ENCODE measurements around the gene NKX3-2. TPM values are rescaled to one million over a fixed set of nuclear protein-coding genes. Genes with fewer than 3 reads are reported as not detected.

The NKX3-2 gene
- total RNA-seq, 1 experiment from 2014 or later = 1.2 TPM

DNA sequence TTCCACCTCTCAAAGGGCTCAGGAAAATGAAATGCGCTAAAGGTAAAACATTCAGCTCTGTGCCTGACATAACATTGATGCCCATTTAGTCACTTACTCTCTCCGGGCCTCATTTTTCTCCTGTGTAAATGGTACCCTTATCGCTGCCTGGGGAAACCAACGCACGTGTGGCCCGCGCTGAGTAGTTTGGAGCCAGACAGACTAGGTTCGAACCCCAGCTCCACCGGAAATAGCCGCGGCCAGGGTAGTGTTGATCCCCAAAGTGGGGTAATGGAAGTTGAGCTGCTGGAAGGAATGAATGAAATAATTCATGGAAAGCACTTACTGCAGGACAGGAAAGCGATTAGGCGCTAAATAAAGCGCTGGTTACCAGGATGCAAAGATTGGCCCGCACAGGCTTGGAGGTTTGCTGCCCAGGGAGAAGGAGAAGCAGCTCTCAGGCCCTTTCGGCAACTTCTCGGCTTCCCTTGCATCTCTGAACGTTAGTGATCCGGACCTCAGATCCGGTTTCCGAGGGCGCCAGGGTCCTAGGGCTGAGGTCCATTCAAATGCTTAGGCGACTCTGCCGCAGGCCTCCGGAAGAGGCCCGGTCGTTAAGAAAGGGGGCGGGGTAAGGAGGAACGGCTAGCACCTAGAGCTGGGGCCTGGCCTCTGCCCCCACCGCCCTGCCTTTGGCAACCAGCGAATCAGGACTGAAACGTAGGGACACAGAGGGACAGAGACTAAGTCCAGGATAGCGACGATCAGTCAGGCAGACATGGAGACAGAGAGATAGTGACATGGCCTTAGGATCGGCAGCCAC is 13.3 kb downstream of the NKX3-2 start:
- no peak overlapping the region for H3K4me3 ChIP-seq (ENCODE audit: low read depth in 2 of 2, low read length in 2 of 2)
- in situ Hi-C loops (cut with HindIII; ENCODE audit: low pct_unique_long_range_greater_than_20kb, low sequenced_read_pairs) = no loop called here
- no peak for TF ChIP-seq POLR2AphosphoS5 (IDR thresholded peaks at IDR 0.05; ENCODE audit: low read depth, low read length)
- TF ChIP-seq, protein P1, sequence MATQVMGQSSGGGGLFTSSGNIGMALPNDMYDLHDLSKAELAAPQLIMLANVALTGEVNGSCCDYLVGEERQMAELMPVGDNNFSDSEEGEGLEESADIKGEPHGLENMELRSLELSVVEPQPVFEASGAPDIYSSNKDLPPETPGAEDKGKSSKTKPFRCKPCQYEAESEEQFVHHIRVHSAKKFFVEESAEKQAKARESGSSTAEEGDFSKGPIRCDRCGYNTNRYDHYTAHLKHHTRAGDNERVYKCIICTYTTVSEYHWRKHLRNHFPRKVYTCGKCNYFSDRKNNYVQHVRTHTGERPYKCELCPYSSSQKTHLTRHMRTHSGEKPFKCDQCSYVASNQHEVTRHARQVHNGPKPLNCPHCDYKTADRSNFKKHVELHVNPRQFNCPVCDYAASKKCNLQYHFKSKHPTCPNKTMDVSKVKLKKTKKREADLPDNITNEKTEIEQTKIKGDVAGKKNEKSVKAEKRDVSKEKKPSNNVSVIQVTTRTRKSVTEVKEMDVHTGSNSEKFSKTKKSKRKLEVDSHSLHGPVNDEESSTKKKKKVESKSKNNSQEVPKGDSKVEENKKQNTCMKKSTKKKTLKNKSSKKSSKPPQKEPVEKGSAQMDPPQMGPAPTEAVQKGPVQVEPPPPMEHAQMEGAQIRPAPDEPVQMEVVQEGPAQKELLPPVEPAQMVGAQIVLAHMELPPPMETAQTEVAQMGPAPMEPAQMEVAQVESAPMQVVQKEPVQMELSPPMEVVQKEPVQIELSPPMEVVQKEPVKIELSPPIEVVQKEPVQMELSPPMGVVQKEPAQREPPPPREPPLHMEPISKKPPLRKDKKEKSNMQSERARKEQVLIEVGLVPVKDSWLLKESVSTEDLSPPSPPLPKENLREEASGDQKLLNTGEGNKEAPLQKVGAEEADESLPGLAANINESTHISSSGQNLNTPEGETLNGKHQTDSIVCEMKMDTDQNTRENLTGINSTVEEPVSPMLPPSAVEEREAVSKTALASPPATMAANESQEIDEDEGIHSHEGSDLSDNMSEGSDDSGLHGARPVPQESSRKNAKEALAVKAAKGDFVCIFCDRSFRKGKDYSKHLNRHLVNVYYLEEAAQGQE (IDR thresholded peaks at IDR 0.05; ENCODE audit: insufficient read depth in 1 of 2, low read depth in 2 of 2, low read length in 1 of 2) = no peak
- TF ChIP-seq, protein P2, sequence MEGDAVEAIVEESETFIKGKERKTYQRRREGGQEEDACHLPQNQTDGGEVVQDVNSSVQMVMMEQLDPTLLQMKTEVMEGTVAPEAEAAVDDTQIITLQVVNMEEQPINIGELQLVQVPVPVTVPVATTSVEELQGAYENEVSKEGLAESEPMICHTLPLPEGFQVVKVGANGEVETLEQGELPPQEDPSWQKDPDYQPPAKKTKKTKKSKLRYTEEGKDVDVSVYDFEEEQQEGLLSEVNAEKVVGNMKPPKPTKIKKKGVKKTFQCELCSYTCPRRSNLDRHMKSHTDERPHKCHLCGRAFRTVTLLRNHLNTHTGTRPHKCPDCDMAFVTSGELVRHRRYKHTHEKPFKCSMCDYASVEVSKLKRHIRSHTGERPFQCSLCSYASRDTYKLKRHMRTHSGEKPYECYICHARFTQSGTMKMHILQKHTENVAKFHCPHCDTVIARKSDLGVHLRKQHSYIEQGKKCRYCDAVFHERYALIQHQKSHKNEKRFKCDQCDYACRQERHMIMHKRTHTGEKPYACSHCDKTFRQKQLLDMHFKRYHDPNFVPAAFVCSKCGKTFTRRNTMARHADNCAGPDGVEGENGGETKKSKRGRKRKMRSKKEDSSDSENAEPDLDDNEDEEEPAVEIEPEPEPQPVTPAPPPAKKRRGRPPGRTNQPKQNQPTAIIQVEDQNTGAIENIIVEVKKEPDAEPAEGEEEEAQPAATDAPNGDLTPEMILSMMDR (IDR thresholded peaks at IDR 0.05) = no peak
- TF ChIP-seq SIN3A (IDR thresholded peaks at IDR 0.05; ENCODE audit: borderline replicate concordance, insufficient read depth, low read depth, low read length) = no peak
- TF ChIP-seq TCF7L2 (IDR thresholded peaks at IDR 0.05; ENCODE audit: low read depth, low read length) = no peak
- DNase-seq (ENCODE audit: low read depth, low spot score) (no peak), ATAC-seq (no peak)
- no peaks in the 10 kb centered on the region for H3K36me3 ChIP-seq (ENCODE audit: control insufficient read depth, insufficient read depth, low read length)
- H3K27me3 ChIP-seq (ENCODE audit: control insufficient read depth, insufficient read depth, low read length) = no peaks in the 10 kb centered on the region
- intact Hi-C loops (cut with micrococcal nuclease; ENCODE audit: unreplicated experiment) = no loop called here
- no peak overlapping the region for H3K27ac ChIP-seq (ENCODE audit: low read length)
- H3K9me3 ChIP-seq (ENCODE audit: control insufficient read depth, insufficient read depth, low read depth, low read length) = no peaks in the 10 kb centered on the region
- no peaks in the 10 kb centered on the region for H3K4me1 ChIP-seq (ENCODE audit: control insufficient read depth, insufficient read depth, low read length)
- CTCF ChIA-PET = no interaction called here
- POLR2A ChIA-PET = no interaction called here
- BruUV-seq (replicated peaks) = no TSS peak

DNA sequence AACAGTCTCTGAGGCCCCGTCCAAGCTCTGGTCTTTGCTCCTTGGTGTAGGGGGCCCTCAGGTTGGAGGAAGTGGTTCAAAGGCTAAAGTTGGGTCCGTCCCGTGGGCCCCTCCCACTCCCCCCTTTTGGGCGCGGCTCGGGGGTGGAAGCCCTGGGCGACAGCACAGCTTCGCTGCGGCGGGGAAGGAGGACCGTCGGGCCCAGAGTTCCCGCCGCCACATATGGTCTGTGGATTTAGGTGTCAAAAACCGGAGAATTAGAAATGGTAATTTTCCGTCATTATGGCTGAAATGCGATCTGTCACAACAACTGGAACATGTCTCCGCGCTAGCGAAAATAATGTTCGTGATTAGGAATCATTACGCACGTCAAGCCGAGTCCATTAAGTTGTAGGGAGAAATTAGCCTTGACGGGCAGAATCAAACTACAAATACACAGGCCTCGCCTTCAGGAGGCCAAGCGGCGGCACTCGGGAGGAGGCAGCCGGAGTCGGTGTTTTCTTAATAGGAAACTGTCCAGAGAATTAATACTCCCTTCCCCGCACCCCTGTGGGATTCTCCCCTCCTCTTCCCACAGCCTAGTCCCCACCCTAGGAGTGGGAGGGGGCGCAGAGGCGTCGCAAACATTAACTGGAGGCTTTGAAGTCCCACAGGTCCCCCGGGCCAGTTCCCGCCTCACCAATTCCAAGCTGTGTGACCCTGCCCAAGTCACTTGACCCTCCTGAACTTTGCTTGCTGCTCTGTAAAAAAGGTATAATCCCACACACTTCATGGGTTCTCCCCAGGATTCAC is 15.0 kb downstream of the NKX3-2 start:
- H3K36me3 ChIP-seq (ENCODE audit: control insufficient read depth, insufficient read depth, low read length) = no peaks in the 10 kb centered on the region
- POLR2A ChIA-PET = no interaction called here
- no peaks in the 10 kb centered on the region for H3K9me3 ChIP-seq (ENCODE audit: control insufficient read depth, insufficient read depth, low read depth, low read length)
- TF ChIP-seq TCF7L2 (IDR thresholded peaks at IDR 0.05; ENCODE audit: low read depth, low read length) = no peak
- TF ChIP-seq SIN3A (IDR thresholded peaks at IDR 0.05; ENCODE audit: borderline replicate concordance, insufficient read depth, low read depth, low read length) = no peak
- TF ChIP-seq, protein P1 (IDR thresholded peaks at IDR 0.05; ENCODE audit: insufficient read depth in 1 of 2, low read depth in 2 of 2, low read length in 1 of 2) = no peak
- TF ChIP-seq, protein P2 (IDR thresholded peaks at IDR 0.05) = no peak
- no peak for TF ChIP-seq POLR2AphosphoS5 (IDR thresholded peaks at IDR 0.05; ENCODE audit: low read depth, low read length)
- no peak overlapping the region for H3K4me3 ChIP-seq (ENCODE audit: low read depth in 2 of 2, low read length in 2 of 2)
- no peak overlapping the region for H3K27ac ChIP-seq (ENCODE audit: low read length)
- intact Hi-C loops (cut with micrococcal nuclease; ENCODE audit: unreplicated experiment) = no loop called here
- no TSS peak for BruUV-seq (replicated peaks)
- CTCF ChIA-PET = no interaction called here
- DNase-seq (ENCODE audit: low read depth, low spot score) (no peak), ATAC-seq (no peak)
- H3K4me1 ChIP-seq (ENCODE audit: control insufficient read depth, insufficient read depth, low read length) = no peaks in the 10 kb centered on the region
- in situ Hi-C loops (cut with HindIII; ENCODE audit: low pct_unique_long_range_greater_than_20kb, low sequenced_read_pairs) = no loop called here
- no peaks in the 10 kb centered on the region for H3K27me3 ChIP-seq (ENCODE audit: control insufficient read depth, insufficient read depth, low read length)
